HEK293 (cell line): ENCODE data around the gene DIP2A.

Experiments
- CTCF ChIA-PET: fragments of 350-600 bp; formaldehyde crosslinking; extraction: SDS; loops from one replicate; lab custom pipeline; 2021; ENCODE audit warnings: antibody characterized with exemption; lab: Yijun Ruan, JAX
- POLR2A ChIA-PET: fragments of 300-600 bp; formaldehyde crosslinking; extraction: SDS; loops from one replicate; lab custom pipeline; 2020; ENCODE audit warnings: antibody characterized with exemption, inconsistent platforms; lab: Yijun Ruan, JAX
- H3K27ac ChIP-seq: fragments of 200-500 bp; sonication (Bioruptor generic); 2 replicates; pipeline ENCODE4 v1.5.1; 2014; ENCODE audit warnings: low read depth, low read length, control low read depth, inconsistent platforms; ENCODE audit errors: extremely low read depth
- H3K36me3 ChIP-seq, 2 experiments: fragments of 200-500 bp in 1 of 2; sonication (Bioruptor generic) in 1 of 2; 1 replicate in 1 of 2; 2 replicates in 1 of 2; pipeline ENCODE4 v1.5.1; 2014 to 2017; ENCODE audit warnings: inconsistent platforms in 2 of 2, low read length in 2 of 2; ENCODE audit not compliant: control insufficient read depth in 2 of 2, insufficient read depth in 1 of 2
- H3K4me1 ChIP-seq: fragments of 200-500 bp; sonication (Bioruptor generic); 2 replicates; pipeline ENCODE4 v1.5.1; 2014; ENCODE audit warnings: mild to moderate bottlenecking, low read length, inconsistent platforms; ENCODE audit not compliant: control insufficient read depth, insufficient read depth
- H3K4me3 ChIP-seq: 2 replicates; pipeline ENCODE4 v1.5.1; 2011; ENCODE audit warnings: low read depth, mild to moderate bottlenecking, control low read depth, low read length, moderate library complexity
- H3K9me3 ChIP-seq: fragments of 200-500 bp; sonication (Bioruptor generic); 2 replicates; pipeline ENCODE4 v1.5.1; 2014; ENCODE audit warnings: low read depth, low read length, inconsistent platforms; ENCODE audit not compliant: control insufficient read depth, insufficient read depth
- GFI1B ChIP-seq: fragments of 450-650 bp; formaldehyde crosslinking; IDR thresholded peaks from 2 replicates; pipeline ENCODE4 v1.5.1; 2016; ENCODE audit warnings: missing biosample characterization, missing genetic modification characterization
- GLIS2 ChIP-seq: fragments of 450-650 bp; formaldehyde crosslinking; IDR thresholded peaks from 2 replicates; pipeline ENCODE4 v1.5.1; 2016; ENCODE audit warnings: missing biosample characterization, missing genetic modification characterization
- HOXA7 ChIP-seq: sonication (generic); formaldehyde crosslinking; IDR thresholded peaks from 2 replicates; pipeline ENCODE4 v1.8.1; 2022; ENCODE audit warnings: missing genetic modification reagents, borderline replicate concordance
- INSM2 ChIP-seq: fragments of 450-650 bp; formaldehyde crosslinking; IDR thresholded peaks from 2 replicates; pipeline ENCODE4 v1.5.1; 2016; ENCODE audit warnings: missing biosample characterization, missing genetic modification characterization
- KLF17 ChIP-seq: fragments of 450-650 bp; formaldehyde crosslinking; IDR thresholded peaks from 2 replicates; pipeline ENCODE4 v1.5.1; 2016; ENCODE audit warnings: missing biosample characterization, missing genetic modification characterization
- KLF8 ChIP-seq: fragments of 450-650 bp; formaldehyde crosslinking; IDR thresholded peaks from 2 replicates; pipeline ENCODE4 v1.5.1; 2016; ENCODE audit warnings: missing biosample characterization, missing genetic modification characterization
- KLF9 ChIP-seq: fragments of 450-650 bp; formaldehyde crosslinking; IDR thresholded peaks from 2 replicates; pipeline ENCODE4 v1.5.1; 2016; ENCODE audit warnings: missing biosample characterization, missing genetic modification characterization, low read depth
- RBAK ChIP-seq: fragments of 450-650 bp; formaldehyde crosslinking; IDR thresholded peaks from 2 replicates; pipeline ENCODE4 v1.5.1; 2016; ENCODE audit warnings: missing biosample characterization, missing genetic modification characterization
- SP3 ChIP-seq: fragments of 450-650 bp; formaldehyde crosslinking; IDR thresholded peaks from 2 replicates; pipeline ENCODE4 v1.5.1; 2016; ENCODE audit warnings: missing biosample characterization, missing genetic modification characterization
- YY1 ChIP-seq: fragments of 450-650 bp; formaldehyde crosslinking; IDR thresholded peaks from 2 replicates; pipeline ENCODE4 v1.5.1; 2018; ENCODE audit warnings: missing biosample characterization, missing genetic modification characterization
- ZBTB44 ChIP-seq: fragments of 450-650 bp; IDR thresholded peaks from 2 replicates; pipeline ENCODE4 v1.5.1; 2018; ENCODE audit warnings: missing biosample characterization, mild to moderate bottlenecking, missing genetic modification characterization
- ZBTB6 ChIP-seq: fragments of 450-650 bp; formaldehyde crosslinking; IDR thresholded peaks from 2 replicates; pipeline ENCODE4 v1.5.1; 2017; ENCODE audit warnings: missing biosample characterization, missing genetic modification characterization
- ZFP41 ChIP-seq: fragments of 450-650 bp; formaldehyde crosslinking; IDR thresholded peaks from 2 replicates; pipeline ENCODE4 v1.5.1; 2016; ENCODE audit warnings: missing biosample characterization, missing genetic modification characterization, borderline replicate concordance
- ZNF114 ChIP-seq: fragments of 450-650 bp; formaldehyde crosslinking; IDR thresholded peaks from 2 replicates; pipeline ENCODE4 v1.5.0; 2017; ENCODE audit warnings: missing biosample characterization, missing genetic modification characterization
- ZNF155 ChIP-seq: fragments of 450-650 bp; formaldehyde crosslinking; IDR thresholded peaks from 2 replicates; pipeline ENCODE4 v1.5.1; 2016; ENCODE audit warnings: missing biosample characterization, missing genetic modification characterization
- ZNF19 ChIP-seq: fragments of 450-650 bp; formaldehyde crosslinking; IDR thresholded peaks from 2 replicates; pipeline ENCODE4; 2016; ENCODE audit warnings: missing biosample characterization, missing genetic modification characterization, low read depth
- ZNF274 ChIP-seq, 2 experiments: fragments of 200-500 bp in 1 of 2; fragments of 450-650 bp in 1 of 2; sonication (Bioruptor generic) in 1 of 2; formaldehyde crosslinking in 1 of 2; IDR thresholded peaks; 2 replicates each; pipeline versions ENCODE4 v1.5.1 to v1.6.1; 2014 to 2016; ENCODE audit warnings: borderline replicate concordance in 1 of 2, inconsistent platforms in 1 of 2, low read length in 1 of 2, missing biosample characterization in 1 of 2, missing genetic modification characterization in 1 of 2
- ZNF335 ChIP-seq: fragments of 450-650 bp; formaldehyde crosslinking; conservative IDR thresholded peaks from 2 replicates; pipeline ENCODE4 v1.5.1; 2016; ENCODE audit warnings: missing biosample characterization, missing genetic modification characterization
- ZNF341 ChIP-seq: fragments of 450-650 bp; formaldehyde crosslinking; IDR thresholded peaks from 2 replicates; pipeline ENCODE4; 2016; ENCODE audit warnings: low read depth, missing biosample characterization, missing genetic modification characterization
- ZNF416 ChIP-seq: fragments of 450-650 bp; formaldehyde crosslinking; IDR thresholded peaks from 2 replicates; pipeline ENCODE4 v1.5.1; 2016; ENCODE audit warnings: missing biosample characterization, missing genetic modification characterization
- ZNF423 ChIP-seq: fragments of 450-650 bp; formaldehyde crosslinking; IDR thresholded peaks from 2 replicates; pipeline ENCODE4 v1.5.1; 2016; ENCODE audit warnings: missing biosample characterization, missing genetic modification characterization
- ZNF433 ChIP-seq: fragments of 450-650 bp; formaldehyde crosslinking; IDR thresholded peaks from 2 replicates; pipeline ENCODE4 v1.5.1; 2016; ENCODE audit warnings: missing biosample characterization, missing genetic modification characterization, low read depth
- ZNF530 ChIP-seq: fragments of 450-650 bp; formaldehyde crosslinking; IDR thresholded peaks from 2 replicates; pipeline ENCODE4 v1.5.1; 2016; ENCODE audit warnings: low read depth, missing biosample characterization, missing genetic modification characterization
- ZNF600 ChIP-seq: fragments of 450-650 bp; formaldehyde crosslinking; IDR thresholded peaks from 2 replicates; pipeline ENCODE4 v1.5.1; 2016; ENCODE audit warnings: missing biosample characterization, missing genetic modification characterization
- ZNF777 ChIP-seq: fragments of 450-650 bp; formaldehyde crosslinking; IDR thresholded peaks from 2 replicates; pipeline ENCODE4 v1.5.1; 2017; ENCODE audit warnings: missing biosample characterization, missing genetic modification characterization, borderline replicate concordance
- ZSCAN23 ChIP-seq: fragments of 450-650 bp; formaldehyde crosslinking; IDR thresholded peaks from 2 replicates; pipeline ENCODE4 v1.5.1; 2016; ENCODE audit warnings: missing biosample characterization, missing genetic modification characterization
- TF ChIP-seq, protein P1 (sequence below): fragments of 450-650 bp; formaldehyde crosslinking; IDR thresholded peaks from 2 replicates; pipeline ENCODE4 v1.5.1; 2016; ENCODE audit warnings: missing biosample characterization, missing genetic modification characterization
- TF ChIP-seq, protein P2 (sequence below): fragments of 450-650 bp; formaldehyde crosslinking; IDR thresholded peaks from 2 replicates; pipeline ENCODE4 v1.5.1; 2016; ENCODE audit warnings: missing biosample characterization, missing genetic modification characterization

The DIP2A gene

GRCh38 chr21:46457801-46458314, 833 bp upstream of the DIP2A start (continued):
- TF ChIP-seq ZNF274 (IDR thresholded peaks at IDR 0.05; ENCODE audit: low read length) (no peak), ZNF274 (tag by site-specific recombination; IDR thresholded peaks at IDR 0.05; ENCODE audit: borderline replicate concordance) (no peak), ZNF530 (tag by site-specific recombination) (no peak), ZNF19 (tag by site-specific recombination) (no peak), ZNF600 (peak; percentile 80; the same call in 1 of the 2 replicates)

- peak overlapping the region; percentile 72; the same call in 1 of the 2 replicates for H3K27ac ChIP-seq
- ChIA-PET CTCF (no interaction called here), POLR2A (interaction anchor here (0.5 to 2.5 kb wide), 3 partner anchors 11 to 177 kb away, joined by 4 to 11 read pairs (median 4); partner anchors contain the start of gene PRMT2)
- 0 out of 2 replicates have a peak, but pooled peaks cover 3% of the 10 kb centered on the region for H3K4me1 ChIP-seq
- no peaks in the 10 kb centered on the region for H3K9me3 ChIP-seq
- peaks cover 10 to 39% of the 10 kb centered on the region in 2 experiments; a peak in 2 of 3 replicates for H3K36me3 ChIP-seq
- peak overlapping the region; percentile 86 for H3K4me3 ChIP-seq
- TF ChIP-seq ZNF114 (tag by site-specific recombination) (no peak), ZNF433 (no peak), INSM2 (tag by site-specific recombination) (no peak), ZNF155 (tag by site-specific recombination) (no peak), ZNF341 (tag by site-specific recombination) (peak; percentile 28; the same call in 1 of the 2 replicates), ZSCAN23 (no peak), ZNF416 (tag by site-specific recombination) (no peak), ZNF600 (peak; percentile 71), RBAK (tag by site-specific recombination) (no peak), ZFP41 (no peak), ZNF423 (0 out of 2 replicates have a peak, but pooled peaks have one; percentile 18), KLF9 (tag by site-specific recombination) (peak; percentile 52), GFI1B (no peak), SP3 (tag by site-specific recombination) (no peak), ZBTB44 (tag by site-specific recombination) (no peak), ZNF777 (tag by site-specific recombination) (no peak), YY1 (tag by site-specific recombination) (peak; percentile 68), ZNF335 (tag by site-specific recombination) (no peak), ZBTB6 (tag by site-specific recombination) (peak; percentile 30; the same call in 1 of the 2 replicates), GLIS2 (peak; percentile 44; the same call in 1 of the 2 replicates), HOXA7 (CRISPR knock-in tag) (no peak), KLF8 (tag by site-specific recombination) (peak; percentile 12; the same call in 1 of the 2 replicates), KLF17 (tag by site-specific recombination) (peak; percentile 13; the same call in 1 of the 2 replicates)
- TF ChIP-seq, protein P1, sequence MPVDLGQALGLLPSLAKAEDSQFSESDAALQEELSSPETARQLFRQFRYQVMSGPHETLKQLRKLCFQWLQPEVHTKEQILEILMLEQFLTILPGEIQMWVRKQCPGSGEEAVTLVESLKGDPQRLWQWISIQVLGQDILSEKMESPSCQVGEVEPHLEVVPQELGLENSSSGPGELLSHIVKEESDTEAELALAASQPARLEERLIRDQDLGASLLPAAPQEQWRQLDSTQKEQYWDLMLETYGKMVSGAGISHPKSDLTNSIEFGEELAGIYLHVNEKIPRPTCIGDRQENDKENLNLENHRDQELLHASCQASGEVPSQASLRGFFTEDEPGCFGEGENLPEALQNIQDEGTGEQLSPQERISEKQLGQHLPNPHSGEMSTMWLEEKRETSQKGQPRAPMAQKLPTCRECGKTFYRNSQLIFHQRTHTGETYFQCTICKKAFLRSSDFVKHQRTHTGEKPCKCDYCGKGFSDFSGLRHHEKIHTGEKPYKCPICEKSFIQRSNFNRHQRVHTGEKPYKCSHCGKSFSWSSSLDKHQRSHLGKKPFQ (tag by site-specific recombination), result no peak
- TF ChIP-seq, protein P2, sequence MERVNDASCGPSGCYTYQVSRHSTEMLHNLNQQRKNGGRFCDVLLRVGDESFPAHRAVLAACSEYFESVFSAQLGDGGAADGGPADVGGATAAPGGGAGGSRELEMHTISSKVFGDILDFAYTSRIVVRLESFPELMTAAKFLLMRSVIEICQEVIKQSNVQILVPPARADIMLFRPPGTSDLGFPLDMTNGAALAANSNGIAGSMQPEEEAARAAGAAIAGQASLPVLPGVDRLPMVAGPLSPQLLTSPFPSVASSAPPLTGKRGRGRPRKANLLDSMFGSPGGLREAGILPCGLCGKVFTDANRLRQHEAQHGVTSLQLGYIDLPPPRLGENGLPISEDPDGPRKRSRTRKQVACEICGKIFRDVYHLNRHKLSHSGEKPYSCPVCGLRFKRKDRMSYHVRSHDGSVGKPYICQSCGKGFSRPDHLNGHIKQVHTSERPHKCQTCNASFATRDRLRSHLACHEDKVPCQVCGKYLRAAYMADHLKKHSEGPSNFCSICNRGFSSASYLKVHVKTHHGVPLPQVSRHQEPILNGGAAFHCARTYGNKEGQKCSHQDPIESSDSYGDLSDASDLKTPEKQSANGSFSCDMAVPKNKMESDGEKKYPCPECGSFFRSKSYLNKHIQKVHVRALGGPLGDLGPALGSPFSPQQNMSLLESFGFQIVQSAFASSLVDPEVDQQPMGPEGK (tag by site-specific recombination), result no peak
Observed at GRCh38 chr21:46459024-46459355, 299 bp downstream of the DIP2A start.
